AG09309 (cell line): ENCODE data around the gene TSHZ1.
A peak's percentile ranks its signal among the peaks of the same experiment; 100 is the strongest.

Source experiments
- DNase-seq: peaks from one replicate; pipeline ENCODE4 v3.0.0-alpha.2; 2010; ENCODE audit warnings: low read depth
- H3K4me3 ChIP-seq: 2 replicates; pipeline ENCODE4 v1.5.1; 2011; ENCODE audit warnings: mild to moderate bottlenecking, low read depth, low read length, moderate library complexity; ENCODE audit not compliant: control insufficient read depth
- CTCF ChIP-seq: IDR thresholded peaks from 2 replicates; pipeline ENCODE4 v1.5.1; 2011; ENCODE audit warnings: mild to moderate bottlenecking, low read depth, low read length, inconsistent platforms; ENCODE audit not compliant: insufficient read depth, control insufficient read depth; ENCODE audit errors: missing control alignments

The TSHZ1 gene

DNA sequence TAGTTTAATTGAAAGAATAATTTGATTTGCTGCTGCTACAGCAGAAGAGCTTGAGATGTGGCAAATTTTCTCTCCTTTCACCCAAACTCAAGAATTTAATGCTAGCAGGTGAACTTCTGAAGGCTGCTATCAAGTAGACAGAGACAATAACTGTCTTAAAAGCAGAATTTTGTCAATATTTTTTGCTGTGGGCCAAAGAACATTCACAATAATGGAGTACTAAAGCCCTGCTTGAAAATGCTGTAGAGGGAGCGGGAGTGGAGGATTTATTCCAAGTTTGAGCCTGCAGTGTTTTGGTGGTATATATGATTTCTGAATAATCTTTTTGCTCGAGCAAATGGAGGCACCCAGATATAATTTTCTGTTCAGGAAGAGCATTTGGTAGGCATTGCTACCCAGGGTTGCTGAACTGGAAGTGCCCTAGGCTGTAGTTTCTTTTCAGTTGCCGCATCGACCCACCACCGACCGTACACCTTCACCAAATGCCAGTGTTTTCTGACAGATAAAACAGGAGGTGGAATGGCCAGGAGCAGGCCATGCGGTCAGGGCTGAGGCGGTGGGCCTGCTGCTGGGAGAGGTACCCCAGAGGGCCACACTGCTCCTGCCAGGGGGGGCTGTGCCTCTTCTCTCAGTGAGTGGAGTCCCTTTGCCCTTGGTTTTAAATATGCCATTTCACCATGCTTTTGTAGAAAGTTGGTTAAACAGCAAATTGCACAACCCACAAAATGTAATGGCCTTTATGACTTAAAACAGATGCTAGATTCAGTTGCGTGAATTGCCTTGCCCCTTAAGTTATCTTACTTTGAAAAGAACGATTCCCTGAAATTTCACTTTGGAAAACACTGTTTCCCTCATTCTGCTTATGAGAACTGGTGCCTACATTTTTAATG lies 36.4 kb downstream of the TSHZ1 start:
- no peak for TF ChIP-seq CTCF
- H3K4me3 ChIP-seq, result peak overlapping the region; percentile 38
- peak; percentile 47 for DNase-seq

DNA sequence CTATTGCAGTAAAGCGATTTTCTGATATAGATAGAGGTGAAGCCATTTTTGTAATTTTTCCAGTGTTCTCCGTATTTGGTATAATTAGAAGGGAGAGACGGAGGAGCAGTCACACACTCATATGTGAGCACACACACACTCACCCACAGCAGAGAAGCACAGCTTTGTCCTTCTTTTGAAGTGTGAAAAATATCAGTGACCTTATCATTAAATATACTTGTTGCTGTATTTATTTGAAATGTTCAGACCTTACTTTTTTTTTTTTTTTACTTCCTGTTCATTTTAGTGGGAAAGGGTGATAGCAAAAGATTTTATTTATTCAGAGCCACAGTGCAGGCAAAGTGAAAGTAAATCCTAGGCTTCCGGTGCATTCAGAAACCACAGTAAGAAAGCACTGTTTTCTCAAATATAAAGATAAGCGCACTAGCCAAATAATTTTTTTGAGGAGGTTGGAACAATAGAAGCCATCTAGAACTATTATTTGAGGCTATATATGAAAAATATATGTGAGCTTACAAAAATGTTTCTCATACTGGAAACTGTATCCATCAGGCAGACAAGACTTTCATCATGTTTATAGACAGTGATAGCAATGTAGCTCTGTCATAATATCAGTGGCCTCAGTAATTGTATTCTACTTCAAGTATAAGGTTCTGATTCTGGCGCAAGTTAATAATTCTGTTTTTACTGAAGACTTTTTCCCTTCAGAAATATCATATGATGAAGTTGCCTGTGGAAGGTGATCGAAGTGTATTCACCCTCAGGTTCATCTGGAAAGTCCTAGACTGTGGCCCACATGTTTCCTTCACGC lies 37.2 kb downstream of the TSHZ1 start:
- no peak for TF ChIP-seq CTCF
- H3K4me3 ChIP-seq, result peak overlapping the region; percentile 38

DNA sequence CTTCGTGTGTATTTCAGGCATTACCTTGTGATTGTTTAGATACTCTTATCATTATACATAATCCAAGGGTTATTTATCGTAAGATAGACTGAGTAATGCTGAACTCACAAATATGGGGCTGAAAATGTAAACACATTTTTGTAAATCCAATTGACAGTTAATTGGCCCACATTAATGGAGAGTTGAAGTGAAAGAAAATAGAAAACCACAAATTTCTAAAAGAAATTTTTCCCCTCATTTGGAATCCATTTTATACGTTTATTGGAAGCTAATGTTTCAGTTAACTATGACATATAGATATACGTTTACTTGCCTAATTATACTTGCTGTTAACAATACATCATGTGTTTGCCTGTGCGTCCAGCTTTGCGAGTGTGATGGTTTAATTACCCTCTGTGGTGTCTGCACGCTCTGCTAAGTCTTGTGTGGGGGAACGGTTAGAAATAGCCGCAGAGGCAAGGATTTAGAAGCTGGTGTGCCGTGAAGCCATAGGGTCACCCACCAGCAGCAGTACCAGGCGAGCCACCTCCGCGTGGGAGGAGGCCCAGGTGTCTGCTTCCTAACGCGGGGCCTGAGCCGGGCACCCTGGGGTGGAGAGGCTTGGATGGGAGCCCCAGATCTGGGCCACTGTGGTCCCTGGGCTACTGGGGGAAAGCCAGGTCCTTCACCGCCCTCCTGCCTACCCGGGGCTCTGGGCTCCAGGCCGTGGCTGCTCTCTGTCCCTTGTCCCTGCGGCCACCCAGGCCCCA lies 38.0 kb downstream of the TSHZ1 start:
- no peak overlapping the region for H3K4me3 ChIP-seq
- DNase-seq, result no peak
- TF ChIP-seq CTCF, result no peak

More for the DNA sequence above, 37.2 kb downstream of the TSHZ1 start:
- peak; percentile 10 for DNase-seq

- no peak overlapping the region for H3K4me3 ChIP-seq
- no peak for TF ChIP-seq CTCF
- no peak for DNase-seq
Observed at GRCh38 chr18:75249175-75249518, 38.5 kb downstream of the TSHZ1 start.

DNA sequence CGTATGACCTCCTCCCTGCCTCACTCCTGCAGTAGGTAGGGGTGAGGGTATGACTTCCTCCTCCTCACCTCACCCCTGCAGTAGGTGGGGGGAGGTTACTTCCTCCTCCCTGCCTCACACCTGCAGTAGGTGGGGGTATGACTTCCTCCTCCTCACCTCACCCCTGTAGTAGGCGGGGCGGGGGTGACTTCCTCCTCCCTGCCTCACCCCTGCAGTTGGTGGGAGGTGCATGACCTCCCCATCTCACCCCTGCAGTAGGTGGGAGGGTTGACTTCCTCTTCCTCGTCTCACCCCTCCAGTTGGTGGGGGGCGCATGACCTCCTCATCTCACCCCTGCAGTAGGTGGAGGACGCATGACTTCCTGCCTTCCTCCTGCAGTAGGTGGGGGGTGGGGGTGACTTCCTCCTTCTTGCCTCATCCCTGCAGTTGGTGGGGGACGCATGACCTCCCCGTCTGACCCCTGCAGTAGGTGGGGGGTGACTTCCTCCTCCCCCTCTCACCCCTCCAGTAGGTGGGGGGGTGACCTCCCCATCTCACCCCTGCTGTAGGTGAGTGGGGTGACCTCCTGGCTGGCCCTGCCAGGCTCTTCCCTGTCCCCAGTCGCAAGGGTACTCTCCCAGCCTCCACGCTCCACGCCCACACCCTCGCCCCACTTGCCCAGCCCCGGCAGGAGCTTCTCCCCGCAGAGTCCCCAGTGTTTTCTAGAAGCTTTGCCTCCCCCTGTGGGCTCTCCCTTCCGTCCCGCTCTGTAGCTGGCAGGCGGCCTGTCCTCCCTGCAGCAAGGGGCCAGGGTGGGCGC lies 39.3 kb downstream of the TSHZ1 start:
- H3K4me3 ChIP-seq, result no peak overlapping the region
- no peak for TF ChIP-seq CTCF
- no peak for DNase-seq

DNA sequence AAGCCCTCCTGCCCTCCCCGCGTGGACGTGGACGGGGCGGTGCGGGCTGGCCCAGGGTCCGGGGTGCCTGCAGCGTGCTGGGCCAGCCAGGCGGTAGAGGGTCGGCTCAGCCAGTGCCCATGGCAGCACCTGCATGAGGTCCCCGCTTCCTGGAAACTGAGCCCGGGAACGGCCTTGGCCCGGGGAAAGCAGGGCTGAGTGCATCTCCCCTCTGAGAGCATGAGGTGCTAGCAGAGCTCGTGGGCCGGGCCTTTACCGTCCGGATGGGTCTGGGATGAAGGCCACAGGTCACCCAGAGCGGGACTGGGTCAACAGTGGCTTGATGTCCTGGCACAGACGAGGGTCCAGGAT lies 39.8 kb downstream of the TSHZ1 start:
- H3K4me3 ChIP-seq, result no peak overlapping the region

More for the DNA sequence above, 39.8 kb downstream of the TSHZ1 start:
- no peak for DNase-seq
- no peak for TF ChIP-seq CTCF
